HCT116 (cell line): ENCODE results near the gene WDR88. TPM values are rescaled to one million over a fixed set of nuclear protein-coding genes. Genes with fewer than 3 reads are reported as not detected.

Experiments
- ATAC-seq: fragments of 200-7000 bp; cut with Tn5 transposase; 2 replicates; pipeline ENCODE4 v1.9.1; 2020; ENCODE audit warnings: mild to moderate bottlenecking, moderate library complexity
- BruUV-seq: library from RNA; stranded (reverse); fragments of 400-500 nt; replicated peaks from 2 replicates; lab custom pipeline; 2021; lab: Mats Ljungman, UMichigan
- CTCF ChIA-PET: fragments of 300-600 bp; sonication (Branson Sonifier 250); formaldehyde crosslinking; loops from one replicate; lab custom pipeline; 2021; ENCODE audit warnings: antibody characterized with exemption; lab: Charles Lee
- POLR2A ChIA-PET: fragments of 300-600, 350-600 bp; sonication (Branson Sonifier 250); formaldehyde crosslinking; loops from one replicate; lab custom pipeline; 2021; ENCODE audit warnings: antibody characterized with exemption; lab: Charles Lee
- RAD21 ChIA-PET, 2 experiments: fragments of 300-600 bp; sonication (Branson Sonifier 250); formaldehyde crosslinking; loops; one replicate each; lab custom pipeline; 2023; ENCODE audit warnings: low total read pairs in 2 of 2; ENCODE audit not compliant: uncharacterized antibody in 2 of 2, unreplicated experiment in 2 of 2, low non-redundant PET in 1 of 2; lab: Charles Lee
- DNase-seq: peaks from one replicate; pipeline ENCODE4 v3.0.0-alpha.2; 2010; ENCODE audit warnings: low read depth, low spot score
- H2AFZ ChIP-seq: fragments of 200-600 bp; shearing (Covaris generic), sonication (generic); 2 replicates; pipeline ENCODE4 v1.6.1; 2017; ENCODE audit warnings: low read depth, mixed run types, mixed read lengths, antibody characterized with exemption, low read length; ENCODE audit not compliant: poor library complexity, severe bottlenecking
- H3K27ac ChIP-seq: 2 replicates; pipeline ENCODE4 v1.5.1; 2012; ENCODE audit warnings: low read depth, low read length
- H3K27me3 ChIP-seq: fragments of 200-600 bp; sonication (generic); 2 replicates; pipeline ENCODE4 v1.6.1; 2016; ENCODE audit warnings: mixed run types, low read length, mixed read lengths; ENCODE audit not compliant: insufficient read depth
- H3K36me3 ChIP-seq, 2 experiments: fragments of 200-500 bp in 1 of 2; fragments of 200-600 bp in 1 of 2; sonication (Bioruptor generic) in 1 of 2; sonication (generic) in 1 of 2; 2 replicates each; pipeline versions ENCODE4 v1.5.1 to v1.6.1; 2014 to 2016; ENCODE audit warnings: low read length in 2 of 2, inconsistent platforms in 1 of 2, mixed read lengths in 1 of 2, mixed run types in 1 of 2; ENCODE audit not compliant: insufficient read depth in 2 of 2, control insufficient read depth in 1 of 2
- H3K4me1 ChIP-seq, 2 experiments: fragments of 200-600 bp in 1 of 2; sonication (generic) in 1 of 2; 2 replicates each; pipeline versions ENCODE4 v1.5.1 to v1.6.1; 2012 to 2017; ENCODE audit warnings: low read length in 2 of 2, inconsistent platforms in 1 of 2, mild to moderate bottlenecking in 1 of 2, mixed read lengths in 1 of 2, mixed run types in 1 of 2, moderate library complexity in 1 of 2; ENCODE audit not compliant: insufficient read depth in 2 of 2, control insufficient read depth in 1 of 2
- H3K4me2 ChIP-seq: fragments of 200-600 bp; sonication (generic); 2 replicates; pipeline ENCODE4 v1.6.1; 2017; ENCODE audit warnings: mixed run types, low read length, mixed read lengths
- H3K4me3 ChIP-seq, 2 experiments: fragments of 200-600 bp in 1 of 2; sonication (generic) in 1 of 2; replicated peaks in 1 of 2; 2 replicates each; pipeline ENCODE4 v1.5.1; 2011 to 2016; ENCODE audit warnings: low read length in 2 of 2, control low read depth in 1 of 2, low read depth in 1 of 2, mild to moderate bottlenecking in 1 of 2, mixed read lengths in 1 of 2, mixed run types in 1 of 2
- H3K79me2 ChIP-seq: fragments of 200-600 bp; sonication (generic); 2 replicates; pipeline ENCODE4 v1.6.1; 2017; ENCODE audit warnings: mild to moderate bottlenecking, mixed run types, low read length, moderate library complexity, mixed read lengths; ENCODE audit not compliant: insufficient read depth
- H3K9ac ChIP-seq: fragments of 200-600 bp; sonication (generic); 2 replicates; pipeline ENCODE4 v1.6.1; 2016; ENCODE audit warnings: low read length, mixed read lengths
- H3K9me2 ChIP-seq: fragments of 200-600 bp; sonication (generic), shearing (Covaris generic); 2 replicates; pipeline ENCODE4 v1.6.1; 2017; ENCODE audit warnings: mixed run types, mild to moderate bottlenecking, moderate library complexity; ENCODE audit not compliant: insufficient read depth
- H3K9me3 ChIP-seq, 2 experiments: fragments of 200-500 bp in 1 of 2; fragments of 200-600 bp in 1 of 2; sonication (Bioruptor generic) in 1 of 2; sonication (generic) in 1 of 2; 2 replicates each; pipeline ENCODE4 v1.6.1; 2014 to 2017; ENCODE audit warnings: low read length in 2 of 2, mixed read lengths in 2 of 2, inconsistent platforms in 1 of 2, low read depth in 1 of 2, mild to moderate bottlenecking in 1 of 2, mixed run types in 1 of 2, moderate library complexity in 1 of 2; ENCODE audit not compliant: control insufficient read depth in 1 of 2, insufficient read depth in 1 of 2
- H4K20me1 ChIP-seq: fragments of 200-600 bp; sonication (generic), shearing (Covaris generic); 2 replicates; pipeline ENCODE4 v1.6.1; 2017; ENCODE audit warnings: mixed run types, mild to moderate bottlenecking, moderate library complexity; ENCODE audit not compliant: insufficient read depth
- ATF3 ChIP-seq: IDR thresholded peaks from 2 replicates; pipeline ENCODE4 v1.6.1; 2012
- CBX3 ChIP-seq: IDR thresholded peaks from 2 replicates; pipeline ENCODE4 v1.6.1; 2012; ENCODE audit warnings: low read depth
- CEBPB ChIP-seq: IDR thresholded peaks from 2 replicates; pipeline ENCODE4 v1.6.1; 2012; ENCODE audit warnings: low read depth
- ELF1 ChIP-seq: IDR thresholded peaks from 2 replicates; pipeline ENCODE4 v1.6.1; 2012; ENCODE audit warnings: low read depth, borderline replicate concordance
- EZH2 ChIP-seq: fragments of 200-600 bp; sonication (generic); IDR thresholded peaks from 2 replicates; pipeline ENCODE4 v1.6.1; 2017; ENCODE audit warnings: antibody characterized with exemption, mixed run types
- JUND ChIP-seq: IDR thresholded peaks from 2 replicates; pipeline ENCODE4 v1.6.1; 2012
- POLR2AphosphoS5 ChIP-seq: IDR thresholded peaks from 2 replicates; pipeline ENCODE4 v1.6.1; 2011; ENCODE audit warnings: mild to moderate bottlenecking, low read depth, low read length, moderate library complexity
- RAD21 ChIP-seq: IDR thresholded peaks from 2 replicates; pipeline ENCODE4 v1.6.1; 2012; ENCODE audit warnings: low read depth, mild to moderate bottlenecking
- REST ChIP-seq: IDR thresholded peaks from 2 replicates; pipeline ENCODE4 v1.6.1; 2012; ENCODE audit warnings: low read depth
- SRF ChIP-seq: IDR thresholded peaks from 2 replicates; pipeline ENCODE4 v1.6.1; 2012; ENCODE audit warnings: low read depth
- intact Hi-C: fragments of 100-400 bp; cut with micrococcal nuclease; formaldehyde crosslinking; loops from 2 replicates; pipeline ENCODE4 v1.10.0; 2022
- total RNA-seq: library from RNA; stranded (reverse); gene quantifications from one replicate; pipeline ENCODE4 v1.2.1, GENCODE V29; 2021; ENCODE audit not compliant: unreplicated experiment
- TF ChIP-seq, protein P1 (sequence below), 3 experiments: fragments of 200-600 bp in 1 of 3; sonication (generic) in 1 of 3; IDR thresholded peaks in 2 of 3; conservative IDR thresholded peaks in 1 of 3; 2 replicates each; pipeline ENCODE4 v1.5.1; 2012 to 2017; ENCODE audit warnings: low read depth in 2 of 3, low read length in 2 of 3, antibody characterized with exemption in 1 of 3, borderline replicate concordance in 1 of 3, control low read depth in 1 of 3, mild to moderate bottlenecking in 1 of 3, mixed read lengths in 1 of 3, mixed run types in 1 of 3, moderate library complexity in 1 of 3; ENCODE audit not compliant: insufficient read depth in 1 of 3

WDR88 gene
- total RNA-seq, 1 experiment from 2014 or later: not detected

DNA sequence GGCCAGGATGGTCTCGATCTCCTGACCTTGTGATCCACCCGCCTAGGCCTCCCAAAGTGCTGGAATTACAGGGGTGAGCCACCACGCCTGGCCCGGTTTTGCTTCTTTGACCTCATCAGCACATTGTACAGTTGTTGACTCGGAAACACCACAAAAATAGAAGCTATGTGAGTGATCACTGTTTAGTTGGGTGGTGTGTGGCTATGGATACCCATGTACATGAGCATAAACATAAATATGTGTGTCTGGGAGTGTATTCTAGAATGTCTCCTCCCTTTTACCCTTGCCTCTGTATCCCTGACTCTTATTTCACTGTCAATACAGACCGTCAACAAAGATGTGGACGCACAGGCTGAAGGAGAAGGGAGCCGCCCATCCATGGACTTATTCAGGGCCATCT, 14.4 kb upstream of the WDR88 start:
- Histone ChIP-seq H3K9me2 (no peaks in the 10 kb centered on the region), H3K4me2 (no peak overlapping the region), H3K4me1 (peaks cover 4 to 9% of the 10 kb centered on the region in 2 experiments; a peak in 3 of 4 replicates), H3K36me3 (peaks cover 5 to 10% of the 10 kb centered on the region in 2 experiments), H3K4me3 (no peak overlapping the region), H2AFZ (no peak overlapping the region), H3K9me3 (no peaks in the 10 kb centered on the region), H3K27me3 (no peaks in the 10 kb centered on the region), H3K79me2 (no peaks in the 10 kb centered on the region), H3K27ac (no peak overlapping the region), H4K20me1 (no peaks in the 10 kb centered on the region), H3K9ac (no peak overlapping the region)
- POLR2A ChIA-PET: no interaction called here
- CTCF ChIA-PET: interaction anchor here (0.8 to 1.4 kb wide), 3 partner anchors 141 to 428 kb away, joined by 3 to 4 read pairs (median 3); partner anchors contain the start of genes CEP89 and FAAP24
- RAD21 ChIA-PET: interaction anchor here (0.6 to 1.3 kb wide), 3 partner anchors 142 to 412 kb away, joined by 3 to 6 read pairs (median 3); no protein-coding TSS in a partner anchor
- BruUV-seq: no TSS peak
- ATAC-seq (no peak), DNase-seq (no peak)
- intact Hi-C loops: loop anchor here (5.0 kb wide), 1 partner anchor 425 kb away; the partner anchor contains the start of gene NUDT19
- TF ChIP-seq RAD21 (no peak), POLR2AphosphoS5 (no peak), CEBPB (no peak), REST (no peak)

GRCh38 chr19:33118643-33119042, 13.3 kb upstream of the WDR88 start:
- no TSS peak for BruUV-seq
- peaks cover 4 to 9% of the 10 kb centered on the region in 2 experiments; a peak in 3 of 4 replicates for H3K4me1 ChIP-seq
- no peak overlapping the region for H3K27ac ChIP-seq
- intact Hi-C loops: loop anchor here (1.0 to 5.0 kb wide), 2 partner anchors 142 to 426 kb away; partner anchors contain the start of gene NUDT19
- no peak overlapping the region for H2AFZ ChIP-seq
- peaks cover 4 to 7% of the 10 kb centered on the region in 2 experiments; a peak in 2 of 4 replicates for H3K36me3 ChIP-seq
- H3K27me3 ChIP-seq: no peaks in the 10 kb centered on the region
- H3K9ac ChIP-seq: no peak overlapping the region
- no peaks in the 10 kb centered on the region for H3K9me2 ChIP-seq
- H3K79me2 ChIP-seq: no peaks in the 10 kb centered on the region
- no peak for DNase-seq
- RAD21 ChIA-PET: interaction anchor here (0.9 to 1.0 kb wide), 2 partner anchors 140 to 147 kb away, joined by 3 to 4 read pairs; partner anchors contain the start of genes CEP89 (in 1 of the 2) and FAAP24 (in 1 of the 2)
- CTCF ChIA-PET: interaction anchor here (1.0 to 1.2 kb wide), 3 partner anchors 140 to 147 kb away, joined by 3 to 6 read pairs (median 4); partner anchors contain the start of genes CEP89 and FAAP24
- no peak for ATAC-seq
- POLR2A ChIA-PET: no interaction called here
- H3K4me2 ChIP-seq: no peak overlapping the region
- H3K9me3 ChIP-seq: no peaks in the 10 kb centered on the region
- H3K4me3 ChIP-seq: no peak overlapping the region
- H4K20me1 ChIP-seq: no peaks in the 10 kb centered on the region
- TF ChIP-seq CBX3 (no peak), CEBPB (no peak), RAD21 (no peak), ATF3 (no peak), SRF (no peak), JUND (no peak), ELF1 (no peak), EZH2 (no peak)
- TF ChIP-seq, protein P1, sequence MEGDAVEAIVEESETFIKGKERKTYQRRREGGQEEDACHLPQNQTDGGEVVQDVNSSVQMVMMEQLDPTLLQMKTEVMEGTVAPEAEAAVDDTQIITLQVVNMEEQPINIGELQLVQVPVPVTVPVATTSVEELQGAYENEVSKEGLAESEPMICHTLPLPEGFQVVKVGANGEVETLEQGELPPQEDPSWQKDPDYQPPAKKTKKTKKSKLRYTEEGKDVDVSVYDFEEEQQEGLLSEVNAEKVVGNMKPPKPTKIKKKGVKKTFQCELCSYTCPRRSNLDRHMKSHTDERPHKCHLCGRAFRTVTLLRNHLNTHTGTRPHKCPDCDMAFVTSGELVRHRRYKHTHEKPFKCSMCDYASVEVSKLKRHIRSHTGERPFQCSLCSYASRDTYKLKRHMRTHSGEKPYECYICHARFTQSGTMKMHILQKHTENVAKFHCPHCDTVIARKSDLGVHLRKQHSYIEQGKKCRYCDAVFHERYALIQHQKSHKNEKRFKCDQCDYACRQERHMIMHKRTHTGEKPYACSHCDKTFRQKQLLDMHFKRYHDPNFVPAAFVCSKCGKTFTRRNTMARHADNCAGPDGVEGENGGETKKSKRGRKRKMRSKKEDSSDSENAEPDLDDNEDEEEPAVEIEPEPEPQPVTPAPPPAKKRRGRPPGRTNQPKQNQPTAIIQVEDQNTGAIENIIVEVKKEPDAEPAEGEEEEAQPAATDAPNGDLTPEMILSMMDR (IDR thresholded peaks at IDR 0.05 in 2 of 3, conservative IDR thresholded peaks at IDR 0.05 in 1 of 3; ENCODE audit: borderline replicate concordance in 1 of 3, insufficient read depth in 1 of 3, low read depth in 2 of 3, low read length in 2 of 3): no peak
